HCT116 (cell line): Measurements from ENCODE around the gene PHACTR1. TPM values are rescaled to one million over a fixed set of nuclear protein-coding genes. Genes with fewer than 3 reads are reported as not detected.

Source experiments
- ATAC-seq: fragments of 200-7000 bp; cut with Tn5 transposase; 2 replicates; pipeline ENCODE4 v1.9.1; 2020; ENCODE audit warnings: mild to moderate bottlenecking, moderate library complexity
- BruUV-seq: library from RNA; stranded (reverse); fragments of 400-500 nt; replicated peaks from 2 replicates; lab custom pipeline; 2021; lab: Mats Ljungman, UMichigan
- CTCF ChIA-PET: fragments of 300-600 bp; sonication (Branson Sonifier 250); formaldehyde crosslinking; loops from one replicate; lab custom pipeline; 2021; ENCODE audit warnings: antibody characterized with exemption; lab: Charles Lee
- POLR2A ChIA-PET: fragments of 300-600, 350-600 bp; sonication (Branson Sonifier 250); formaldehyde crosslinking; loops from one replicate; lab custom pipeline; 2021; ENCODE audit warnings: antibody characterized with exemption; lab: Charles Lee
- RAD21 ChIA-PET, 2 experiments: fragments of 300-600 bp; sonication (Branson Sonifier 250); formaldehyde crosslinking; loops; one replicate each; lab custom pipeline; 2023; ENCODE audit warnings: low total read pairs in 2 of 2; ENCODE audit not compliant: uncharacterized antibody in 2 of 2, unreplicated experiment in 2 of 2, low non-redundant PET in 1 of 2; lab: Charles Lee
- DNase-seq: peaks from one replicate; pipeline ENCODE4 v3.0.0-alpha.2; 2010; ENCODE audit warnings: low read depth, low spot score
- H2AFZ ChIP-seq: fragments of 200-600 bp; shearing (Covaris generic), sonication (generic); 2 replicates; pipeline ENCODE4 v1.6.1; 2017; ENCODE audit warnings: low read depth, mixed run types, mixed read lengths, antibody characterized with exemption, low read length; ENCODE audit not compliant: poor library complexity, severe bottlenecking
- H3K27ac ChIP-seq: 2 replicates; pipeline ENCODE4 v1.5.1; 2012; ENCODE audit warnings: low read depth, low read length
- H3K27me3 ChIP-seq: fragments of 200-600 bp; sonication (generic); 2 replicates; pipeline ENCODE4 v1.6.1; 2016; ENCODE audit warnings: mixed run types, low read length, mixed read lengths; ENCODE audit not compliant: insufficient read depth
- H3K36me3 ChIP-seq, 2 experiments: fragments of 200-500 bp in 1 of 2; fragments of 200-600 bp in 1 of 2; sonication (Bioruptor generic) in 1 of 2; sonication (generic) in 1 of 2; 2 replicates each; pipeline versions ENCODE4 v1.5.1 to v1.6.1; 2014 to 2016; ENCODE audit warnings: low read length in 2 of 2, inconsistent platforms in 1 of 2, mixed read lengths in 1 of 2, mixed run types in 1 of 2; ENCODE audit not compliant: insufficient read depth in 2 of 2, control insufficient read depth in 1 of 2
- H3K4me1 ChIP-seq, 2 experiments: fragments of 200-600 bp in 1 of 2; sonication (generic) in 1 of 2; 2 replicates each; pipeline versions ENCODE4 v1.5.1 to v1.6.1; 2012 to 2017; ENCODE audit warnings: low read length in 2 of 2, inconsistent platforms in 1 of 2, mild to moderate bottlenecking in 1 of 2, mixed read lengths in 1 of 2, mixed run types in 1 of 2, moderate library complexity in 1 of 2; ENCODE audit not compliant: insufficient read depth in 2 of 2, control insufficient read depth in 1 of 2
- H3K4me2 ChIP-seq: fragments of 200-600 bp; sonication (generic); 2 replicates; pipeline ENCODE4 v1.6.1; 2017; ENCODE audit warnings: mixed run types, low read length, mixed read lengths
- H3K4me3 ChIP-seq, 2 experiments: fragments of 200-600 bp in 1 of 2; sonication (generic) in 1 of 2; replicated peaks in 1 of 2; 2 replicates each; pipeline ENCODE4 v1.5.1; 2011 to 2016; ENCODE audit warnings: low read length in 2 of 2, control low read depth in 1 of 2, low read depth in 1 of 2, mild to moderate bottlenecking in 1 of 2, mixed read lengths in 1 of 2, mixed run types in 1 of 2
- H3K79me2 ChIP-seq: fragments of 200-600 bp; sonication (generic); 2 replicates; pipeline ENCODE4 v1.6.1; 2017; ENCODE audit warnings: mild to moderate bottlenecking, mixed run types, low read length, moderate library complexity, mixed read lengths; ENCODE audit not compliant: insufficient read depth
- H3K9ac ChIP-seq: fragments of 200-600 bp; sonication (generic); 2 replicates; pipeline ENCODE4 v1.6.1; 2016; ENCODE audit warnings: low read length, mixed read lengths
- H3K9me2 ChIP-seq: fragments of 200-600 bp; sonication (generic), shearing (Covaris generic); 2 replicates; pipeline ENCODE4 v1.6.1; 2017; ENCODE audit warnings: mixed run types, mild to moderate bottlenecking, moderate library complexity; ENCODE audit not compliant: insufficient read depth
- H3K9me3 ChIP-seq, 2 experiments: fragments of 200-500 bp in 1 of 2; fragments of 200-600 bp in 1 of 2; sonication (Bioruptor generic) in 1 of 2; sonication (generic) in 1 of 2; 2 replicates each; pipeline ENCODE4 v1.6.1; 2014 to 2017; ENCODE audit warnings: low read length in 2 of 2, mixed read lengths in 2 of 2, inconsistent platforms in 1 of 2, low read depth in 1 of 2, mild to moderate bottlenecking in 1 of 2, mixed run types in 1 of 2, moderate library complexity in 1 of 2; ENCODE audit not compliant: control insufficient read depth in 1 of 2, insufficient read depth in 1 of 2
- H4K20me1 ChIP-seq: fragments of 200-600 bp; sonication (generic), shearing (Covaris generic); 2 replicates; pipeline ENCODE4 v1.6.1; 2017; ENCODE audit warnings: mixed run types, mild to moderate bottlenecking, moderate library complexity; ENCODE audit not compliant: insufficient read depth
- ATF3 ChIP-seq: IDR thresholded peaks from 2 replicates; pipeline ENCODE4 v1.6.1; 2012
- CBX3 ChIP-seq: IDR thresholded peaks from 2 replicates; pipeline ENCODE4 v1.6.1; 2012; ENCODE audit warnings: low read depth
- CEBPB ChIP-seq: IDR thresholded peaks from 2 replicates; pipeline ENCODE4 v1.6.1; 2012; ENCODE audit warnings: low read depth
- CTCF ChIP-seq, 3 experiments: fragments of 200-600 bp in 1 of 3; sonication (generic) in 1 of 3; IDR thresholded peaks in 2 of 3; conservative IDR thresholded peaks in 1 of 3; 2 replicates each; pipeline ENCODE4 v1.5.1; 2012 to 2017; ENCODE audit warnings: low read depth in 2 of 3, low read length in 2 of 3, antibody characterized with exemption in 1 of 3, borderline replicate concordance in 1 of 3, control low read depth in 1 of 3, mild to moderate bottlenecking in 1 of 3, mixed read lengths in 1 of 3, mixed run types in 1 of 3, moderate library complexity in 1 of 3; ENCODE audit not compliant: insufficient read depth in 1 of 3
- EGR1 ChIP-seq: IDR thresholded peaks from 2 replicates; pipeline ENCODE4 v1.6.1; 2012; ENCODE audit warnings: low read depth
- ELF1 ChIP-seq: IDR thresholded peaks from 2 replicates; pipeline ENCODE4 v1.6.1; 2012; ENCODE audit warnings: low read depth, borderline replicate concordance
- EZH2phosphoT487 ChIP-seq: fragments of 200-600 bp; IDR thresholded peaks from 2 replicates; pipeline ENCODE4 v1.6.1; 2018; ENCODE audit warnings: antibody characterized with exemption, borderline replicate concordance
- FOSL1 ChIP-seq: IDR thresholded peaks from 2 replicates; pipeline ENCODE4 v1.6.1; 2012; ENCODE audit warnings: low read depth
- JUND ChIP-seq: IDR thresholded peaks from 2 replicates; pipeline ENCODE4 v1.6.1; 2012
- MAX ChIP-seq: IDR thresholded peaks from 2 replicates; pipeline ENCODE4 v1.6.1; 2012
- POLR2A ChIP-seq: IDR thresholded peaks from 2 replicates; pipeline ENCODE4 v1.7.0; 2011; ENCODE audit warnings: borderline replicate concordance; ENCODE audit not compliant: insufficient read depth, insufficient read length; ENCODE audit errors: extremely low read depth
- POLR2AphosphoS5 ChIP-seq: IDR thresholded peaks from 2 replicates; pipeline ENCODE4 v1.6.1; 2011; ENCODE audit warnings: mild to moderate bottlenecking, low read depth, low read length, moderate library complexity
- RAD21 ChIP-seq: IDR thresholded peaks from 2 replicates; pipeline ENCODE4 v1.6.1; 2012; ENCODE audit warnings: low read depth, mild to moderate bottlenecking
- REST ChIP-seq: IDR thresholded peaks from 2 replicates; pipeline ENCODE4 v1.6.1; 2012; ENCODE audit warnings: low read depth
- SIN3A ChIP-seq: IDR thresholded peaks from 2 replicates; pipeline ENCODE4 v1.6.1; 2012; ENCODE audit warnings: low read depth
- SRF ChIP-seq: IDR thresholded peaks from 2 replicates; pipeline ENCODE4 v1.6.1; 2012; ENCODE audit warnings: low read depth
- TCF7L2 ChIP-seq: IDR thresholded peaks from 2 replicates; pipeline ENCODE4 v1.7.0; 2011; ENCODE audit warnings: borderline replicate concordance, inconsistent platforms; ENCODE audit not compliant: insufficient read depth, insufficient read length; ENCODE audit errors: extremely low read depth
- ZBTB33 ChIP-seq: IDR thresholded peaks from 2 replicates; pipeline ENCODE4 v1.6.1; 2011; ENCODE audit warnings: mild to moderate bottlenecking, low read length, moderate library complexity; ENCODE audit not compliant: insufficient replicate concordance; ENCODE audit errors: extremely low read depth
- ZNF274 ChIP-seq: fragments of 200-500 bp; sonication (Bioruptor generic); IDR thresholded peaks from 2 replicates; pipeline ENCODE4 v1.6.1; 2014; ENCODE audit warnings: mild to moderate bottlenecking, low read depth, low read length, inconsistent platforms
- intact Hi-C: fragments of 100-400 bp; cut with micrococcal nuclease; formaldehyde crosslinking; loops from 2 replicates; pipeline ENCODE4 v1.10.0; 2022
- total RNA-seq: library from RNA; stranded (reverse); gene quantifications from one replicate; pipeline ENCODE4 v1.2.1, GENCODE V29; 2021; ENCODE audit not compliant: unreplicated experiment

The PHACTR1 gene
- total RNA-seq, 1 experiment from 2014 or later = 0.17 TPM

- H3K9ac ChIP-seq = no peak overlapping the region
- ChIA-PET CTCF (no interaction called here), RAD21 (no interaction called here), POLR2A (no interaction called here)
- H2AFZ ChIP-seq = no peak overlapping the region
- no peaks in the 10 kb centered on the region for H3K9me2 ChIP-seq
- no TSS peak for BruUV-seq
- no peaks in the 10 kb centered on the region for H4K20me1 ChIP-seq
- ATAC-seq (no peak), DNase-seq (no peak)
- peaks cover 0 to 9% of the 10 kb centered on the region in 2 experiments; a peak in 1 of 4 replicates for H3K4me1 ChIP-seq
- H3K79me2 ChIP-seq = no peaks in the 10 kb centered on the region
- H3K27me3 ChIP-seq = no peaks in the 10 kb centered on the region
- TF ChIP-seq REST (no peak), ZNF274 (no peak), ELF1 (no peak), SRF (no peak), JUND (no peak), CBX3 (no peak), RAD21 (no peak), POLR2AphosphoS5 (no peak), CEBPB (no peak), FOSL1 (no peak), POLR2A (no peak), MAX (no peak), EGR1 (no peak), TCF7L2 (no peak), ZBTB33 (no peak), SIN3A (no peak), ATF3 (no peak), CTCF (IDR thresholded peaks at IDR 0.05 in 2 of 3, conservative IDR thresholded peaks at IDR 0.05 in 1 of 3; ENCODE audit: borderline replicate concordance in 1 of 3, insufficient read depth in 1 of 3, low read depth in 2 of 3, low read length in 2 of 3) (no peak), EZH2phosphoT487 (no peak)
- no peak overlapping the region for H3K4me3 ChIP-seq
- intact Hi-C loops = no loop called here
- peaks cover 2 to 7% of the 10 kb centered on the region in 2 experiments; a peak in 1 of 4 replicates for H3K36me3 ChIP-seq
- no peak overlapping the region for H3K4me2 ChIP-seq
- no peak overlapping the region for H3K27ac ChIP-seq
- H3K9me3 ChIP-seq = no peaks in the 10 kb centered on the region
Observed at GRCh38 chr6:13308332-13308731, 591.8 kb downstream of the PHACTR1 start.
